H1 (cell line): ENCODE measurements around the gene LTB. TPM values are rescaled to one million over a fixed set of nuclear protein-coding genes. Genes with fewer than 3 reads are reported as not detected.

Experiments used
- ASH2L ChIP-seq: fragments of 200-600, 300-600 bp; sonication (generic); IDR thresholded peaks from one replicate; pipeline ENCODE4 v1.7.1; 2017; ENCODE audit warnings: low read length
- BACH1 ChIP-seq: IDR thresholded peaks from 2 replicates; pipeline ENCODE4 v1.6.1; 2012; ENCODE audit warnings: low read length, improper control_type of control experiment
- BCL11A ChIP-seq, 2 experiments: IDR thresholded peaks; one replicate each; pipeline ENCODE4 v1.6.1; 2011; ENCODE audit warnings: low read depth in 2 of 2, low read length in 2 of 2, mild to moderate bottlenecking in 2 of 2
- CEBPB ChIP-seq: IDR thresholded peaks from 2 replicates; pipeline ENCODE4 v1.6.1; 2012; ENCODE audit warnings: low read depth, low read length
- CHD1 ChIP-seq: IDR thresholded peaks from 2 replicates; pipeline ENCODE4 v1.6.1; 2012; ENCODE audit warnings: low read depth, low read length, improper control_type of control experiment
- CTBP2 ChIP-seq: IDR thresholded peaks from 2 replicates; pipeline ENCODE4 v1.7.0; 2011; ENCODE audit warnings: borderline replicate concordance, mild to moderate bottlenecking, moderate library complexity, mixed read lengths, low read length; ENCODE audit not compliant: insufficient read depth, insufficient read length
- GTF2F1 ChIP-seq: IDR thresholded peaks from 2 replicates; pipeline ENCODE4 v1.6.1; 2012; ENCODE audit warnings: low read depth, low read length, improper control_type of control experiment, borderline replicate concordance
- HDAC2 ChIP-seq, 2 experiments: fragments of 300-600 bp in 1 of 2; sonication (generic) in 1 of 2; IDR thresholded peaks; 2 replicates each; pipeline ENCODE4 v1.6.1; 2011 to 2012; ENCODE audit warnings: low read depth in 2 of 2, low read length in 2 of 2, mild to moderate bottlenecking in 2 of 2, moderate library complexity in 2 of 2, borderline replicate concordance in 1 of 2, inconsistent platforms in 1 of 2
- JUN ChIP-seq: IDR thresholded peaks from 2 replicates; pipeline ENCODE4 v1.6.1; 2011; ENCODE audit warnings: low read depth, mild to moderate bottlenecking, improper control_type of control experiment, low read length
- JUND ChIP-seq: IDR thresholded peaks from 2 replicates; pipeline ENCODE4 v1.6.1; 2011; ENCODE audit warnings: mild to moderate bottlenecking, improper control_type of control experiment, low read length
- MAX ChIP-seq: IDR thresholded peaks from 2 replicates; pipeline ENCODE4 v1.6.1; 2012; ENCODE audit warnings: inconsistent platforms
- NANOG ChIP-seq: IDR thresholded peaks from 2 replicates; pipeline ENCODE4 v1.6.1; 2011; ENCODE audit warnings: low read length, low read depth, mild to moderate bottlenecking, inconsistent platforms; ENCODE audit not compliant: insufficient read depth, poor library complexity, severe bottlenecking
- PHF8 ChIP-seq: fragments of 200-600 bp; sonication (generic); conservative IDR thresholded peaks from 2 replicates; pipeline ENCODE4 v1.7.1; 2012; ENCODE audit warnings: low read depth, mild to moderate bottlenecking, inconsistent platforms, low read length, moderate library complexity
- SIRT6 ChIP-seq: IDR thresholded peaks from one replicate; pipeline ENCODE4 v1.7.1; 2012; ENCODE audit warnings: low read length, inconsistent platforms
- SIX5 ChIP-seq: IDR thresholded peaks from 2 replicates; pipeline ENCODE4 v1.6.1; 2011; ENCODE audit warnings: mild to moderate bottlenecking, low read depth, low read length
- SP1 ChIP-seq: IDR thresholded peaks from 2 replicates; pipeline ENCODE4 v1.6.1; 2011; ENCODE audit warnings: low read depth, low read length
- TAF7 ChIP-seq: optimal IDR thresholded peaks from 2 replicates; pipeline ENCODE3; 2011; ENCODE audit warnings: low read depth, mild to moderate bottlenecking, inconsistent platforms, low read length, moderate library complexity, borderline replicate concordance
- YY1 ChIP-seq: IDR thresholded peaks from 2 replicates; pipeline ENCODE4 v1.6.1; 2011; ENCODE audit warnings: low read depth, mild to moderate bottlenecking, low read length
- ZNF274 ChIP-seq: IDR thresholded peaks from 2 replicates; pipeline ENCODE4 v1.7.0; 2012; ENCODE audit warnings: low read length, borderline replicate concordance; ENCODE audit errors: extremely low read depth
- polyA plus RNA-seq, 7 experiments: library from polyadenylated mRNA; depleted of rRNA in 3 of 7; stranded (reverse) in 5 of 7; unstranded in 2 of 7; fragments of >200 nt in 5 of 7; fragments of 200-250 nt in 2 of 7; gene quantifications; 1 replicate in 5 of 7; 2 replicates in 1 of 7; 4 replicates in 1 of 7; pipeline versions ENCODE4 v1.2.1 to v1.2.3, GENCODE V29; 2011 to 2013; ENCODE audit warnings: missing spikeins in 2 of 7, mixed read lengths in 2 of 7
- total RNA-seq: library from RNA; stranded (reverse); fragmentation: NEBNext Ultra II Directional; extraction: Animal tissue kit (Norgen Biotek cat#: 25700); gene quantifications from 2 replicates; pipeline ENCODE4 v1.2.1, GENCODE V29; 2021
- TF ChIP-seq, protein P1 (sequence below): IDR thresholded peaks from 2 replicates; pipeline ENCODE4 v1.6.1; 2011; ENCODE audit warnings: low read length, improper control_type of control experiment
- TF ChIP-seq, protein P2 (sequence below), 3 experiments: IDR thresholded peaks; 1 replicate in 2 of 3; 2 replicates in 1 of 3; pipeline versions ENCODE4 v1.5.1 to v1.6.1; 2011; ENCODE audit warnings: low read length in 3 of 3, mild to moderate bottlenecking in 3 of 3, inconsistent platforms in 2 of 3, low read depth in 1 of 3, moderate library complexity in 1 of 3; ENCODE audit not compliant: insufficient read depth in 1 of 3; ENCODE audit errors: control extremely low read depth in 1 of 3

Gene LTB
- total and polyA plus RNA-seq, 2 of the 8 experiments (the other 6 are each of a cell fraction or from before 2014, with no cell fraction given), result 0.43 to 0.47 TPM

DNA sequence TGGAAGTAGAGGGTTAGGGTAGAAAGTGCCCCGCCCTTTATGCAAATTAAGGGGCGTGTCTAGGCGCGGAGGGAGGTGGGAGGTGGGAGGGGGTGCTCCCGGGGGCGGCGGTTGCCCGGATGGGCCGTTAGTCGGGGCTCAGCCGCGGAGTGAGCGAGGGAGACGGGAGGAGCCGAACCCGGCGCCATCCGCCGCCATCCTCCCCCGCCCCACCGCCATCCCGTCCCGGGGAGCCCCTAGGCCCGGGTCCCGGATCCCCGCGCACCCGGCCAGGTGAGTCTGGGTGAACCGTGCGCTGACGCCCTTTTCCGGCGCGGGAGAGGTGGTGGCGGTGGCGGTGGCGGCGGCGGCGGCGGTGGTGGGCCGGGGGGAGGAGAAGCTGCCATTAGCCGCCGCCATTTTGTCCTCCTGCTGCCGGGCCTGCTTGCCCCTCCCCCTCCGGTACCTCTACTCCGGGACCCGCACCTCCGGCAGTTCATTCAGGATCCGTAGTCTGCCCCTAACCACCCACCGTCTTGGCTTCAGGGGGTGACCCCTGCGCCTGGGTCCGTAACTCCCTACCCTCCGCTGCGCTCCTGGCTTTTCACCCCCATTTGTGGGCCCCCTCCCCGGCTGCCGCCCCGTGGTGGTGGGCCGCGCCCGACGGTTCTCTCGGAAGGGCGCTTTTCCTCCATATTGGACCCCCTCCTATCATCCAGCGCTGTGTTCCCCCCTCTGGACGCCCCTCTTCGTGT is 38.5 kb upstream of the LTB start, which contains the start of gene PRRC2A (continued):
- TF ChIP-seq JUN (no peak), SIRT6 (no peak), ASH2L (peak; percentile 45), CEBPB (no peak), MAX (peak; percentile 54; the same call in 1 of the 2 replicates), NANOG (no peak), BACH1 (no peak), GTF2F1 (no peak), ZNF274 (no peak), SP1 (no peak; the same call in 1 of the 2 replicates), BCL11A (IDR thresholded peaks at IDR 0.05; ENCODE audit: low read depth in 2 of 2, low read length in 2 of 2) (no peak), TAF7 (peak; percentile 90), HDAC2 (IDR thresholded peaks at IDR 0.05; ENCODE audit: borderline replicate concordance in 1 of 2, low read depth in 2 of 2, low read length in 2 of 2) (peak in 1 of 2 experiments; percentile 60; a peak in 1 of 4 replicates), CTBP2 (no peak), PHF8 (peak; percentile 69), YY1 (peak; percentile 95), JUND (no peak), SIX5 (no peak), CHD1 (no peak)
- TF ChIP-seq, protein P1, sequence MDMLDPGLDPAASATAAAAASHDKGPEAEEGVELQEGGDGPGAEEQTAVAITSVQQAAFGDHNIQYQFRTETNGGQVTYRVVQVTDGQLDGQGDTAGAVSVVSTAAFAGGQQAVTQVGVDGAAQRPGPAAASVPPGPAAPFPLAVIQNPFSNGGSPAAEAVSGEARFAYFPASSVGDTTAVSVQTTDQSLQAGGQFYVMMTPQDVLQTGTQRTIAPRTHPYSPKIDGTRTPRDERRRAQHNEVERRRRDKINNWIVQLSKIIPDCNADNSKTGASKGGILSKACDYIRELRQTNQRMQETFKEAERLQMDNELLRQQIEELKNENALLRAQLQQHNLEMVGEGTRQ, result no peak
- TF ChIP-seq, protein P2, sequence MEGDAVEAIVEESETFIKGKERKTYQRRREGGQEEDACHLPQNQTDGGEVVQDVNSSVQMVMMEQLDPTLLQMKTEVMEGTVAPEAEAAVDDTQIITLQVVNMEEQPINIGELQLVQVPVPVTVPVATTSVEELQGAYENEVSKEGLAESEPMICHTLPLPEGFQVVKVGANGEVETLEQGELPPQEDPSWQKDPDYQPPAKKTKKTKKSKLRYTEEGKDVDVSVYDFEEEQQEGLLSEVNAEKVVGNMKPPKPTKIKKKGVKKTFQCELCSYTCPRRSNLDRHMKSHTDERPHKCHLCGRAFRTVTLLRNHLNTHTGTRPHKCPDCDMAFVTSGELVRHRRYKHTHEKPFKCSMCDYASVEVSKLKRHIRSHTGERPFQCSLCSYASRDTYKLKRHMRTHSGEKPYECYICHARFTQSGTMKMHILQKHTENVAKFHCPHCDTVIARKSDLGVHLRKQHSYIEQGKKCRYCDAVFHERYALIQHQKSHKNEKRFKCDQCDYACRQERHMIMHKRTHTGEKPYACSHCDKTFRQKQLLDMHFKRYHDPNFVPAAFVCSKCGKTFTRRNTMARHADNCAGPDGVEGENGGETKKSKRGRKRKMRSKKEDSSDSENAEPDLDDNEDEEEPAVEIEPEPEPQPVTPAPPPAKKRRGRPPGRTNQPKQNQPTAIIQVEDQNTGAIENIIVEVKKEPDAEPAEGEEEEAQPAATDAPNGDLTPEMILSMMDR (IDR thresholded peaks at IDR 0.05; ENCODE audit: control extremely low read depth in 1 of 3, insufficient read depth in 1 of 3, low read depth in 1 of 3, low read length in 3 of 3), result no peak; a peak in 1 of 4 replicates
